OCI-LY3 (cell line): ENCODE results near the gene HHATL.

Experiments used
- H2AFZ ChIP-seq: fragments of 200-600, 300-600 bp; shearing (Covaris generic); 2 replicates; pipeline ENCODE4 v1.6.0; 2014; ENCODE audit warnings: antibody characterized with exemption, low read depth, low read length
- H3K27ac ChIP-seq: fragments of 200-600, 300-600 bp; sonication (generic); 2 replicates; pipeline ENCODE4 v1.5.1; 2014; ENCODE audit warnings: mild to moderate bottlenecking, low read length, moderate library complexity, mixed read lengths
- H3K27me3 ChIP-seq: fragments of 200-600, 300-600 bp; sonication (generic); 2 replicates; pipeline ENCODE4 v1.6.1; 2014; ENCODE audit warnings: low read depth, low read length, mixed read lengths
- H3K36me3 ChIP-seq: fragments of 200-600, 300-600 bp; sonication (generic); replicated peaks from 2 replicates; pipeline ENCODE3; 2014; ENCODE audit warnings: low read depth, low read length, mixed read lengths
- H3K4me1 ChIP-seq: fragments of 300-600, 200-600 bp; sonication (generic); 2 replicates; pipeline ENCODE4 v1.6.1; 2014; ENCODE audit warnings: low read length, mixed read lengths
- H3K4me2 ChIP-seq: fragments of 200-600, 300-600 bp; sonication (generic); 2 replicates; pipeline ENCODE4 v1.6.1; 2014; ENCODE audit warnings: low read length, mixed read lengths
- H3K4me3 ChIP-seq: fragments of 300-600, 200-600 bp; sonication (generic); 2 replicates; pipeline ENCODE4 v1.5.1; 2014; ENCODE audit warnings: antibody characterized with exemption, mild to moderate bottlenecking, low read length, moderate library complexity
- H3K79me2 ChIP-seq: fragments of 300-600, 200-600 bp; shearing (Covaris generic); 2 replicates; pipeline ENCODE4 v1.6.1; 2014; ENCODE audit warnings: mild to moderate bottlenecking, low read length, mixed read lengths
- H3K9ac ChIP-seq: fragments of 300-600, 200-600 bp; shearing (Covaris generic); 2 replicates; pipeline ENCODE4 v1.6.0; 2014; ENCODE audit warnings: mild to moderate bottlenecking, low read length, moderate library complexity
- H3K9me3 ChIP-seq: fragments of 200-600, 300-600 bp; shearing (Covaris generic); 2 replicates; pipeline ENCODE4 v1.6.1; 2014; ENCODE audit warnings: low read length, mixed read lengths; ENCODE audit not compliant: insufficient read depth
- H4K20me1 ChIP-seq: fragments of 200-600, 300-600 bp; sonication (generic); 2 replicates; pipeline ENCODE4 v1.6.1; 2016; ENCODE audit warnings: low read length, mixed read lengths; ENCODE audit not compliant: insufficient read depth
- CTCF ChIP-seq: fragments of 200-600, 300-600 bp; sonication (generic); IDR thresholded peaks from 2 replicates; pipeline ENCODE4 v1.5.1; 2014; ENCODE audit warnings: antibody characterized with exemption, low read length, low read depth
- EZH2phosphoT487 ChIP-seq: fragments of 200-600 bp; shearing (Covaris generic); IDR thresholded peaks from 2 replicates; pipeline ENCODE4 v1.6.1; 2018; ENCODE audit warnings: antibody characterized with exemption, mixed run types, low read depth

The HHATL gene

GRCh38 chr3:42714171-42714852 is 11.7 kb upstream of the HHATL start:
- H3K36me3 ChIP-seq: no peaks in the 10 kb centered on the region
- no peak for TF ChIP-seq EZH2phosphoT487
- TF ChIP-seq CTCF: no peak
- H3K4me3 ChIP-seq: no peak overlapping the region
- H3K9me3 ChIP-seq: no peaks in the 10 kb centered on the region
- no peaks in the 10 kb centered on the region for H3K79me2 ChIP-seq
- no peaks in the 10 kb centered on the region for H3K4me1 ChIP-seq
- no peaks in the 10 kb centered on the region for H4K20me1 ChIP-seq
- H3K27ac ChIP-seq: no peak overlapping the region
- H2AFZ ChIP-seq: no peak overlapping the region
- no peaks in the 10 kb centered on the region for H3K27me3 ChIP-seq
- H3K4me2 ChIP-seq: no peak overlapping the region
- H3K9ac ChIP-seq: no peak overlapping the region

- no peaks in the 10 kb centered on the region for H4K20me1 ChIP-seq
- no peak for TF ChIP-seq CTCF
- no peak for TF ChIP-seq EZH2phosphoT487
- H3K27me3 ChIP-seq: no peaks in the 10 kb centered on the region
- H3K9me3 ChIP-seq: no peaks in the 10 kb centered on the region
- no peaks in the 10 kb centered on the region for H3K36me3 ChIP-seq
- H3K79me2 ChIP-seq: no peaks in the 10 kb centered on the region
- no peak overlapping the region for H2AFZ ChIP-seq
- no peak overlapping the region for H3K9ac ChIP-seq
- no peaks in the 10 kb centered on the region for H3K4me1 ChIP-seq
- no peak overlapping the region for H3K4me2 ChIP-seq
- H3K27ac ChIP-seq: no peak overlapping the region
- no peak overlapping the region for H3K4me3 ChIP-seq
These were observed 11.1 kb upstream of the HHATL start for GRCh38 chr3:42713747-42714146.

- Histone ChIP-seq H2AFZ (no peak overlapping the region), H3K4me3 (no peak overlapping the region), H3K27me3 (peaks cover 8% of the 10 kb centered on the region; the same call in 1 of the 2 replicates), H3K9ac (no peak overlapping the region), H3K4me2 (no peak overlapping the region), H3K4me1 (no peaks in the 10 kb centered on the region), H3K9me3 (no peaks in the 10 kb centered on the region), H3K36me3 (no peaks in the 10 kb centered on the region), H4K20me1 (no peaks in the 10 kb centered on the region), H3K79me2 (no peaks in the 10 kb centered on the region), H3K27ac (no peak overlapping the region)
- TF ChIP-seq EZH2phosphoT487 (no peak), CTCF (no peak)
These were observed 10.2 kb upstream of the HHATL start for GRCh38 chr3:42712688-42713372.

- Histone ChIP-seq H3K9ac (no peak overlapping the region), H3K4me3 (no peak overlapping the region), H3K27ac (no peak overlapping the region), H3K36me3 (no peaks in the 10 kb centered on the region), H3K27me3 (peaks cover 14% of the 10 kb centered on the region; the same call in 1 of the 2 replicates), H2AFZ (no peak overlapping the region), H4K20me1 (no peaks in the 10 kb centered on the region), H3K4me1 (no peaks in the 10 kb centered on the region), H3K4me2 (no peak overlapping the region), H3K9me3 (no peaks in the 10 kb centered on the region), H3K79me2 (no peaks in the 10 kb centered on the region)
- TF ChIP-seq EZH2phosphoT487 (no peak), CTCF (no peak)
These were observed 9.7 kb upstream of the HHATL start for GRCh38 chr3:42712344-42712648.
